Stomach smooth muscle (tissue), 2 donors: ENCODE measurements around the gene MYLK.

Experiments
- H3K27ac ChIP-seq: one replicate; pipeline ENCODE4 v1.7.0; 2013; ENCODE audit warnings: mild to moderate bottlenecking, low read length, inconsistent platforms
- H3K27me3 ChIP-seq, 2 donors: one replicate each; pipeline ENCODE4 v1.7.0; 2013; ENCODE audit warnings: low read length in 2 of 2; ENCODE audit not compliant: insufficient read depth in 2 of 2, control insufficient read depth in 1 of 2
- H3K36me3 ChIP-seq, 2 donors: one replicate each; pipeline ENCODE4 v1.7.0; 2013; ENCODE audit warnings: low read length in 2 of 2; ENCODE audit not compliant: control insufficient read depth in 2 of 2, insufficient read depth in 2 of 2
- H3K4me1 ChIP-seq: one replicate; pipeline ENCODE4 v1.7.0; 2013; ENCODE audit warnings: low read length; ENCODE audit not compliant: control insufficient read depth, insufficient read depth
- H3K4me3 ChIP-seq, 2 donors: one replicate each; pipeline ENCODE4 v1.7.0; 2013; ENCODE audit warnings: low read length in 2 of 2
- H3K9ac ChIP-seq, 2 donors: one replicate each; pipeline ENCODE4 v1.7.0; 2013; ENCODE audit warnings: low read length in 2 of 2, mild to moderate bottlenecking in 1 of 2
- H3K9me3 ChIP-seq, 2 donors: one replicate each; pipeline ENCODE4 v1.7.0; 2013; ENCODE audit warnings: low read length in 2 of 2; ENCODE audit not compliant: control insufficient read depth in 2 of 2
- donor health status: healthy.
- donor health status: Pancreatic carcinoma.

MYLK gene

GRCh38 chr3:123562547-123562946 is 321.6 kb downstream of the MYLK start:
- Histone ChIP-seq H3K36me3 (no peaks in the 10 kb centered on the region), H3K27me3 (no peaks in the 10 kb centered on the region), H3K9me3 (no peaks in the 10 kb centered on the region), H3K9ac (no peak overlapping the region), H3K27ac (no peak overlapping the region), H3K4me1 (no peaks in the 10 kb centered on the region), H3K4me3 (no peak overlapping the region)

GRCh38 chr3:123561188-123561587 is 322.9 kb downstream of the MYLK start:
- no peaks in the 10 kb centered on the region for H3K36me3 ChIP-seq
- no peaks in the 10 kb centered on the region for H3K4me1 ChIP-seq
- no peaks in the 10 kb centered on the region for H3K27me3 ChIP-seq
- H3K9me3 ChIP-seq: no peaks in the 10 kb centered on the region
- H3K4me3 ChIP-seq: no peak overlapping the region
- H3K27ac ChIP-seq: no peak overlapping the region
- H3K9ac ChIP-seq: no peak overlapping the region
